Progenitor cell of endocrine pancreas (in vitro differentiated cells): ENCODE measurements around the gene SRGAP2B. TPM values are rescaled to one million over a fixed set of nuclear protein-coding genes. Genes with fewer than 3 reads are reported as not detected.
"Not testable (repeated sequence)": the region's sequence is repeated elsewhere in the genome, so short reads cannot be mapped to it uniquely, and the experiment has no call there.

Experiments used
- DNase-seq: peaks from one replicate; pipeline ENCODE4 v3.0.0; 2021; ENCODE audit warnings: low spot score; ENCODE audit not compliant: unreplicated experiment
- H3K27ac Mint-ChIP-seq: 2 replicates; pipeline ENCODE4 v1.8.0; 2021; ENCODE audit warnings: mild to moderate bottlenecking, moderate library complexity, mixed read lengths
- H3K27me3 Mint-ChIP-seq: 2 replicates; pipeline ENCODE4 v1.8.0; 2021; ENCODE audit warnings: mixed read lengths
- H3K36me3 Mint-ChIP-seq: 2 replicates; pipeline ENCODE4 v1.8.0; 2022; ENCODE audit warnings: mixed read lengths; ENCODE audit not compliant: insufficient read depth
- H3K4me1 Mint-ChIP-seq: 2 replicates; pipeline ENCODE4 v1.8.0; 2021; ENCODE audit warnings: low read depth, mixed read lengths
- H3K4me3 Mint-ChIP-seq: 2 replicates; pipeline ENCODE4 v1.8.0; 2021; ENCODE audit warnings: low read depth, mild to moderate bottlenecking, moderate library complexity, mixed read lengths
- H3K9me3 Mint-ChIP-seq: 2 replicates; pipeline ENCODE4 v1.8.0; 2021; ENCODE audit warnings: low read depth, mixed read lengths
- long read RNA-seq: library from polyadenylated mRNA; unstranded; transcript quantifications from one replicate; pipeline ENCODE4 v2.0.0, GENCODE V29; 2020
- total RNA-seq: library from RNA; stranded (reverse); gene quantifications from 2 replicates; pipeline ENCODE4 v1.2.1, GENCODE V29; 2021

Gene SRGAP2B
- 16.2 and 18.6 TPM in 2 replicates for total RNA-seq
- long read RNA-seq, partial matches to known transcripts, result 3 of 6 reads
- long read RNA-seq, other reads (novel, unspliced or antisense), result 3 of 6 reads

DNA sequence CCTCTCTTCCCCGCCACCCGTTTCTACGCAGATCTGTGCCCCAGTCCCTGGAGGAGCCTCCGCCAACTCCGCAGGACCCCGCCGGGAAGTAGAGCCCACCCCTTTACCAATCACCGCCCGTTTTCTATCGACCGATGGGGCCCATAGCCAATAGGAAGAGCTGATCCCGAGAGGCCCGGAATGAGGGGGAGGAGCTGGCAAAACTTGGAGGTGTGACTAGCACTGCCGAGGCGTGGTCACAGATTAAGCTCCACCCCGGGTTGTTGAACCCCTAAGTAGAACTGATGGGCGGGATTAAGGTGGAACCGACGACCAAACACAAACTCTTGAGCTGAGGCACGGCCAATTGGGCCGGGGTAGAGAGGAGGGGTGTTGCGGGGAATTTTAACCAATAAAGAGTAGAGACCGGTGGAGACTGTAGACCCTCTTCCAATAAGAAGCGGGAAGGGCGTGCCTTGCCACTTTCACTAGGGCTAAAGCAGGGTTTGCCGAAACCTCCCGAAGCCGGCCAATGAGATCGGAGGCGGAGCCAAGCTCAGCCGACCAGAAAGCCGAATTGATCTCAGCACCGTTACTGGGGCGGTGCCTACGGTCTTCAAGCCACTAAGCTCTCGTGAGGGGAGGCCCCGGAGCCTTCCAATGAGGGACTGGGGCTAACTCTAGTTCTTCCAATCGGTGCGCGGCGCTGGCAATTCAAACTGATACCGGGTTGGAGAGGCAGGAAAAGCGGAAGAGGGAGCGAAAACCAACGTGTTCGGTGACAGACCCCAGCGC is at the start of gene SRGAP2B, which contains the start of gene FAM72D:
Gene SRGAP2B (minus strand): TSS at position 45 of the 774 bp plus-strand sequence. CDS start 2,427 bp downstream, outside the sequence.
Gene FAM72D (plus strand): TSS at position 691 of the 774 bp plus-strand sequence. CDS start 874 bp downstream, outside the sequence.
- not testable (repeated sequence) for H3K27me3 Mint-ChIP-seq, H3K9me3 Mint-ChIP-seq, H3K27ac Mint-ChIP-seq, H3K36me3 Mint-ChIP-seq, DNase-seq, H3K4me1 Mint-ChIP-seq
- H3K4me3 Mint-ChIP-seq, result peak within 1 kb of the TSS; percentile 51

DNA sequence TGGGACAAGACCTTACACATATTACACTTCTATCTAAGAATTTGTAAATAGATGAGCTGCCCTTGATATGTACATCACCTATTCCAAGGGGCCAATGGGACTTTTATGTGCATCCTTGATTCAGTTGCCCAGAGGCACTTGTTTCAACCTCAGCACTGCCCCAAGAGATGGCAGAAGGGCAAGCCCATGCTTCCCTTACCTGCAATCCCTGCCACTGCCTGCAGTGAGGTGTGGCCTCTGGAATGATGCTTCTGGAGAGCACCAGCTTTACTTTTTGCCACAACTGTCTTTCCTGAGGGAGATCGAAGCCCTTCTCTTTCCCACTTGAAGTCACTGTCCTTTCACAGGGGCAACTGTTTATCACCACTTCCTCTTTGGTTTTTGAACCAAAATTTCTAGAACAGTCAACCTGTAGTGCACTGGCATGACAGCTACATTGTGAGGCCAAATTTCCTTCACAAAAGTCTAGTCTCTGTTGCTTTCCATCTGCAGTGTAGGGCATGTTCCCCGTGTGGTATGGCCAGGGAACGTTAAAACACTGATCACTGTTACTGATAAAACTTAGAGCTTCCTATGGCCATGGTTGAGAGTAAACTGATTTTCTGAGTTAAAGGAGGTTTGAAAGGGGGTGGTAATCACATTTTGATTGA is 49.3 kb upstream of the SRGAP2B start:
- not testable (repeated sequence) for DNase-seq, H3K9me3 Mint-ChIP-seq, H3K4me3 Mint-ChIP-seq, H3K27ac Mint-ChIP-seq, H3K36me3 Mint-ChIP-seq, H3K4me1 Mint-ChIP-seq, H3K27me3 Mint-ChIP-seq

DNA sequence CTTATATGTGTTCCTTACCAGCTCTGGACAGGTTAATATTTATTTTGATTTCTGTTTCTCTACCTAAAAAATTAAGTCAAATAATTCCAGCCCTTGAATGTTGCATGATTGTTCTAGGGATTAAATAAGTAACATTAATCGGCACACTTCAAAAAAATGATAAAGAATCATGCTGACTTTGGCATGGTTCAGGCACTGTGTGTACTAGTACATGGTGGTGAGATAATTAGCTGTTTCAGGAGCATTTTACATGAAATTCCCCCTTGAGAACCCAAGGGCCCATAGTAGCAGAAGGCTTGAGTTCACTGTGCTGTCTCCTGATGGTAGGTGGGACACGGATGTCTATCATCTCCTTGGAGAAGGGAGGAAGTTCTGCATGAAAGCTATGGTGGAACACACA is 45.4 kb upstream of the SRGAP2B start:
- H3K27ac Mint-ChIP-seq, H3K36me3 Mint-ChIP-seq, DNase-seq, H3K27me3 Mint-ChIP-seq, H3K4me3 Mint-ChIP-seq, H3K9me3 Mint-ChIP-seq, H3K4me1 Mint-ChIP-seq: not testable (repeated sequence)

DNA sequence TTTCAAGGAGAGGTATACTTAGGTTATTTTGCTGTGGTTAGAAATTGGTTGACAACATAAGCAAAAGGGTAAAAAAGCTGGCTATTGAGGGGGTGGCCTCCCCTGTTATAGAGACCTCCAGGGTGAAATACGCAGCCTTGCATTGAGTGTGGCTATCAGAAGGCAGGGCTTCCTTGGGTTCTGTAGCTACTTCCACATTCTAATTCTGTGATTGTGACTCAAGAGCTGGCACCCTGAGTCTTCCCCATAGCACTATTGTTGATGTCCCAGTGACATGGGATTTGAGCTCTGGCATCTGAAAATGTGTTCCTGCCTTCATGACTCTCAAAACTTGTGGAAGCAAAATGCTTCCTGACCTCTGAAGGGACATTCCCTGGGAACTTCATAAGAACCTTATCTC is 39.3 kb upstream of the SRGAP2B start:
- H3K4me1 Mint-ChIP-seq, H3K4me3 Mint-ChIP-seq, H3K27me3 Mint-ChIP-seq, H3K27ac Mint-ChIP-seq, H3K36me3 Mint-ChIP-seq, H3K9me3 Mint-ChIP-seq, DNase-seq: not testable (repeated sequence)

DNA sequence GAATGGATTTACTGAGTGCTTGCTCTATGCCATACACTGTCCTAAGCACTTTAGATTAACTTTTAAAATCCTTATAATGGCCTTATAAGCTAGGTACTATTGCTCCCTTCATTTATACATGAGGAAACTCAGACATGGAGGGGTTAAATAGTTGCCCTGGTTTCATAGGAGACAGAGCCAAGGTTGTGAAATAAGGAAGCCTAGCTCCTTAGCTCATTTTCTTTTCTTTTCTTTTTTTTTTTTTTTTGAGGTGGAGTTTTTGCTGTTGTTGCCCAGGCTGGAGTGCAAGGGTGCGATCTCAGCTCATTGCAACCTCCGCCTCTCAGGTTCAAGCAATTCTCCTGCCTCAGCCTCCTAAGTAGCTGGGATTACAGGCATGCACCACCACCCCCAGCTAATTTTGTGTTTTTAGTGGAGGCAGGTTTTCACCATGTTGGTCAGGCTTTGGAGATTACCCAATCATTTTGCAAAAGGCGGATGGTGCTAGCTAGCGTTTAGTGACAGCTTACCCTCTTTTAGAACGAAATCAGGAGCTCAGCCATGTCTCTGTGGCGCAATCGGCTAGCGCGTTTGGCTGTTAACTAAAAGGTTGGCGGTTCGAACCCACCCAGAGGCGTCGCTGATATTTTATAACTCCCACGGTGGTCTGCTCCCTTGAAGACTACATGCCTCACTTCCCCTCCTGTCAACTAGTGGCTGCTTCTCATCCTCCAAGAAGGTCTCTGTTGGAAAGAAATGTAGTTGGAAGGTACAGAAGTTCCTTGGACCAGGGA is 33.8 kb upstream of the SRGAP2B start:
- not testable (repeated sequence) for H3K36me3 Mint-ChIP-seq, H3K27me3 Mint-ChIP-seq, H3K27ac Mint-ChIP-seq, DNase-seq, H3K9me3 Mint-ChIP-seq, H3K4me3 Mint-ChIP-seq, H3K4me1 Mint-ChIP-seq

DNA sequence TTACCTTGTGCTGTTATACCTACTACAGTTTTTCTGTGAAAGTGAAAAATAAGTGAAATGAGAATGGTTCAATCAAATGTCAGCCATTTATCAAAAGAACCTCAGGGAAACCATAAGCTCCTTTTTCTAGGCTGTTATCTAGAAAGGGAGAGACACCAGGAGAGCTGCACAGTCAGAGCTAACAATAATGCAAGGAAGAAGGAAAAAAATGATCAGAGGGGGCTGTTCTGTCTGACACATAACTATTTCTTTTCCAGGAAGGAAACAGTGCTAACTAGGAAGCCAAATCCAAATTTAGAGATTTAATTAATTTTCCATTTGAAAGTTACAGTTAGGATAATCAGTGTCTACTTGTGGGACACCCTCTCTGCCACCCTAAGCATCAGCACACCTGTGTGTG is 32.0 kb upstream of the SRGAP2B start:
- H3K4me1 Mint-ChIP-seq, H3K36me3 Mint-ChIP-seq, H3K27me3 Mint-ChIP-seq, DNase-seq, H3K4me3 Mint-ChIP-seq, H3K27ac Mint-ChIP-seq, H3K9me3 Mint-ChIP-seq: not testable (repeated sequence)

DNA sequence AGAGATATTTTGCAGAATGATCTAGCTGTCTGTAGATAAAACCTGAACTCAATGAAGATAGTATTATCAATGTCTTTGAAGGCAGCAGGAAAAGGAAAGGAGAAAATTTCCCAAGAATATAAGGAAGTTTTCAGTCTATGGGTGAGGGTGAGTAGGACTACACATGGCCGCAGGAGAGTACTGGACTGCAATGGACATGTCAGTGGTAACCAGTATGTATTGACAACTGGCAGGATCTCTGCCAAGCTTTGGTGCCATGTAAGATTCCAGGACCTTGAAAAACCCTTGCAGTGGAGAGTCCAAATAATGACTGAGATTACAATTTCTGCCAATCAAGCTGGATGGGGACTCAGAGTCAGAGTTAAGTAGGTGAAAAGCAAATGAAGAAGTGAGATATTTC is 30.0 kb upstream of the SRGAP2B start:
- H3K4me3 Mint-ChIP-seq, H3K27ac Mint-ChIP-seq, DNase-seq, H3K4me1 Mint-ChIP-seq, H3K27me3 Mint-ChIP-seq, H3K9me3 Mint-ChIP-seq, H3K36me3 Mint-ChIP-seq: not testable (repeated sequence)

DNA sequence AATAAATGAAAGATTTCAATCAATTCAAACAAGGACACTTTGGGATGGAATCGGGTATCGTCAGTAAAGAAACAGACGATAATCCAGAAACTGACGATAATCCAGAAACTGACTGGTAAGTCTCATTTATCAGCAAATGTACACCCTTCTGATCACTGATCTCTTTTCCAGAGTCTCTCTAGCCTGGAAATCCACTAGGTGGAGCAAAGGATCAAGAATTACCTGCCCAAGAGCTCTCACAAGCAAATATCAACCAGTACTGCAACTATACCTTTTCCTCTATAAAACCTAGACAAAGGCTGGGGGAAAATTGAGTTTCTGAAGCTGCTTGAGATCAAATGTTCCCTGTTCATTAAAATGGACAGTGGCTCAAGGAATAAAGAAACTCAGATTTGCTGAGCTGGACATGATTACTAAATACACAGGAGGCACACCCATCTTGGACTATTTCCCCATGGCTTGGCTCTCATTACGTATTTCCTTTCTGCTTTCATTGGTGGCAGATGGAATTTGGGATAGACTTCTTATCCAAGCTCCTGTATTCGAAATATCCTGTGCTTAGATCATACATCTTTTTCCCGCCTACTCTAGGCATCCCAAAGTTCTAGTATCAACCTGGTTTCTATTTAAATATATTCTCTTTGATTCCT is 29.0 kb upstream of the SRGAP2B start:
- not testable (repeated sequence) for H3K4me1 Mint-ChIP-seq, H3K4me3 Mint-ChIP-seq, H3K36me3 Mint-ChIP-seq, H3K27ac Mint-ChIP-seq, DNase-seq, H3K9me3 Mint-ChIP-seq, H3K27me3 Mint-ChIP-seq

DNA sequence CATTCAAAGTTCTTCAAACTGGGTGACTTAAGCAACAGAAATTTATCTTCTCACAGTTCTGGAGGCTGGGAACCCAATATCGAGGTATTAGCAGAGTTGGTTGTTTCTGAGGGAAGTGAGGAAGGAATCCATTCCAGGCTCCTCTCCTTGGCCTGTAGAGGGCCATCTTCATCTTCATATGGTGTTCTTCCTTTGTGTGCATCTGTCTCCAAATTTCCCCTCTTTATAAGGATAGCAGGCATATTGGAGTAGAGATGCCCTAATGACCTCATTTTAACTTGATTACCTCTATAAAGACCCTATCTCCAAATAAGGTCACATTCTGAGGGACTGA is 27.9 kb upstream of the SRGAP2B start:
- not testable (repeated sequence) for H3K9me3 Mint-ChIP-seq

DNA sequence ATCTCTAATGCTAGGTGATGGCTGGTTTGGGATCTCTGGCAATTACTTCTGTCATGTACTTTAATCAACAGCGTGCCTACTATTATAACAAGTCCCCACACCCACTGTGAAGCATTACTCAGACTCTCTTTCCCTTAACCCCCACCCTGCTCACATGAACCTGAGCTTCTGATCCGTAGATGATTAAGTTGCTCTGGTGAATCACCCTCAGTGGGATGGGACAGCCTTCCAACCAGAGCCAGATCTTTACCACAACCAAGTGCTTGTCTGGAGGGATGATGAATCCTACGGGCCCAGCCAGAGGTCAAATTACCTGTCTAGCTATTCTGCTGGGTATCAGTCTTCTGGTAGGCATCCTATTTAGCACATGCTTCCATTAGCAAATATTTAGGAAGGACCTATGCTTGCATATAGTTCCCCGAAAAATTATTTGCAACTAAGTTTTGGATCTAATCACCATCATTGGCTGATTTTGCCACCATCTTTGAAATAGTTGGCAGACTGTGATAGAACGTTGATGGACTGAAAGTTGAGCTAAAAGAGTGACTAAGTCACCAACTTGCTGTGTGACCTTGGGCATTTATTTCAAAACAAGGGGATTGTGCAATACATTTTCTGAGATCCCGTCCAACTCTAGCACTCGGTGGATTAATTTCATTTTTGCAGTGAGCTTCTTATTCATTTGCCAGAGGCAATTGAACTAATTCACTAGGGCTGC is 27.4 kb upstream of the SRGAP2B start:
- not testable (repeated sequence) for H3K27me3 Mint-ChIP-seq, H3K4me3 Mint-ChIP-seq, H3K9me3 Mint-ChIP-seq, H3K4me1 Mint-ChIP-seq, H3K27ac Mint-ChIP-seq, H3K36me3 Mint-ChIP-seq, DNase-seq

More for the DNA sequence above, 27.9 kb upstream of the SRGAP2B start:
- H3K4me3 Mint-ChIP-seq, H3K27ac Mint-ChIP-seq, DNase-seq, H3K27me3 Mint-ChIP-seq, H3K36me3 Mint-ChIP-seq, H3K4me1 Mint-ChIP-seq: not testable (repeated sequence)

DNA sequence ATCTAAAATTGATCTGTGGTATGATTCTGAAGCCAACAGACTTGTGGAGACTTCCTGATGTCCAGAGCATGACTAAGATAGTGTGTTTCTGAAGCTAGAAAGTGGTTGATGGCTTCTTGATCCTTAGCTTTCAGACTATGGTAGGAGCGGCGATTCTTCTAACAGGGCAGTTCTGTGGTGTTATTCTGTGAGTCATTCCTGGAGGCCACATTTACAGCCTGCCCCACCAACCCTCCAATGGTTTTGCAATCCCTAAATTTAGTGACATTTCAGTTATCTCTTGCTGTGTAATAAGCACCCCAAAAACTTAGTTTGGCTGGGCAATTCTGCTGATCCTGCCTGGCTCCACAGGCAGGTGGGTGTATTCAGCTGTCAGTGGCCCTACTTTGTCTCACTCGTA is 24.7 kb upstream of the SRGAP2B start:
- H3K4me1 Mint-ChIP-seq, H3K4me3 Mint-ChIP-seq, DNase-seq, H3K9me3 Mint-ChIP-seq, H3K36me3 Mint-ChIP-seq, H3K27ac Mint-ChIP-seq, H3K27me3 Mint-ChIP-seq: not testable (repeated sequence)
